Brain pericyte (primary cell): Measurements from ENCODE around the gene ADAMTS2.

ENCODE experiments used
- DNase-seq: peaks from one replicate; pipeline ENCODE4 v3.0.0-alpha.2; 2012; ENCODE audit warnings: low read depth, low spot score

Gene ADAMTS2

GRCh38 chr5:179343719-179344430, 1.4 kb downstream of the ADAMTS2 start:
- no peak for DNase-seq

- no peak for DNase-seq
These were observed 2.1 kb downstream of the ADAMTS2 start for GRCh38 chr5:179343021-179343718.

GRCh38 chr5:179342577-179342976, 2.7 kb downstream of the ADAMTS2 start:
- DNase-seq, result no peak

GRCh38 chr5:179340465-179340864, 4.8 kb downstream of the ADAMTS2 start:
- DNase-seq, result no peak

- DNase-seq, result no peak
These were observed 5.3 kb downstream of the ADAMTS2 start for GRCh38 chr5:179339996-179340395.

- DNase-seq, result no peak
These were observed 6.2 kb downstream of the ADAMTS2 start for GRCh38 chr5:179339081-179339480.

- no peak for DNase-seq
These were observed 7.2 kb downstream of the ADAMTS2 start for GRCh38 chr5:179337796-179338676.

- DNase-seq, result no peak
These were observed 8.1 kb downstream of the ADAMTS2 start for GRCh38 chr5:179336871-179337795.

- no peak for DNase-seq
These were observed 9.0 kb downstream of the ADAMTS2 start for GRCh38 chr5:179336126-179336870.

- no peak for DNase-seq
These were observed 11.2 kb downstream of the ADAMTS2 start for GRCh38 chr5:179333796-179334761.

- no peak for DNase-seq
These were observed 12.4 kb downstream of the ADAMTS2 start for GRCh38 chr5:179332741-179333290.

- DNase-seq, result no peak
These were observed 13.5 kb downstream of the ADAMTS2 start for GRCh38 chr5:179331591-179332375.

- no peak for DNase-seq
These were observed 14.9 kb downstream of the ADAMTS2 start for GRCh38 chr5:179330186-179330900.

- DNase-seq, result no peak
These were observed 17.0 kb downstream of the ADAMTS2 start for GRCh38 chr5:179328291-179328690.

- DNase-seq, result no peak
These were observed 18.1 kb downstream of the ADAMTS2 start for GRCh38 chr5:179327021-179327735.

GRCh38 chr5:179326122-179326927, 18.9 kb downstream of the ADAMTS2 start:
- DNase-seq, result peak; percentile 65
